Measurements from ENCODE around the gene HOXA3. TPM values are rescaled to one million over a fixed set of nuclear protein-coding genes. Genes with fewer than 3 reads are reported as not detected.
A peak's percentile ranks its signal among the peaks of the same experiment; 100 is the strongest.

HOXA3 gene
- total RNA-seq (2014; rRNA removed; shearing (Covaris generic)): 12.0 and 12.2 TPM in 2 replicates

DNA sequence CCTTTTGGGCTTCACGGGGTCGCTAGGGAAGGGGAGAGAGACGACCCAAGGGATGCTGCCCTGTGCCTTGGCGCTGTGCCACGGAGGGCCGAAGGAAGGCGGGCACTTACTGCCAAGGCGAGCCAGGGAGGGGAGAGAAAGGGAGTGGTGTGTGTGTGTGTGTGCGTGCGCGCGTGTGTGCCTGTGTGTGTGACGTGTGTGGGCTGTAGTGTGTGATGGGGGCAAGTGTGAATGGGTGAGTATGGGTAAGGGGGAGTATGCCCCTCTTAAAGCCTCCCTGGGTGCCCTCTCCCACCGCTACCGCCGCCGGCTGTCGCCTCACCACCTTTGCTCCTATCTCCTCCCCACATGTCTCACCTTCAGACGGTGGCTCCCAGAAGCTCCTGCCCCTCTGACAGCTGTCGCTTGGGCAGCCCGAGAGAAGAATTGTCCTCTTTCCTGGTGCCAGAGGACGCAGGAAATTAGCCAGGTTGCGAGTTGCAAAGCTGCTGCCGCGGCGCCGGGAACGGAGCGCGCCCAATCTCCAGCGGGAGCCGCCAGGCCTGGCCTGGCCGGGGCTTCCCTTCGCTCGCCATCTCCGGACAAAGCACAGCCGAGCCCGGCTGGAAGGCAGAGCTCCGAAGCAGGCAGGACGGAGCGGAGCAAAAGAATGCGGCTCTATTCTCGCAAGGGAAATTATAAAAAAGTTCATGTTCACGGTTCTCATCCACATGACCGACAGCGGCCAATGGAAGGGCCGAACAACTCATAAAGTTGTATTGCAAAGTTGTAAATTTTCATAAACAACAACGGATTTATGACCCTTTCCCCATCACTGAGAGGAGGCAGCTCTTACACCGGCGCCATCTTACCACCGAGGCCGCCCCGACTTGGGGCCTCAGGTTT, at the start of gene HOXA3:
Gene HOXA3, minus strand, starts transcription at position 653 of the 885 bp plus-strand sequence. CDS start 41,943 bp downstream, outside the sequence.
- DNase-seq: no peak
- Histone ChIP-seq H3K36me3 (no peaks in the 10 kb centered on the region), H3K27ac (no peak within 1 kb of the TSS), H3K9me3 (replicated peaks) (no peaks in the 10 kb centered on the region), H3K4me1 (peaks cover 3% of the 10 kb centered on the region; the same call in 1 of the 2 replicates), H3K27me3 (no peaks in the 10 kb centered on the region), H3K4me3 (peak within 1 kb of the TSS; percentile 64)

DNA sequence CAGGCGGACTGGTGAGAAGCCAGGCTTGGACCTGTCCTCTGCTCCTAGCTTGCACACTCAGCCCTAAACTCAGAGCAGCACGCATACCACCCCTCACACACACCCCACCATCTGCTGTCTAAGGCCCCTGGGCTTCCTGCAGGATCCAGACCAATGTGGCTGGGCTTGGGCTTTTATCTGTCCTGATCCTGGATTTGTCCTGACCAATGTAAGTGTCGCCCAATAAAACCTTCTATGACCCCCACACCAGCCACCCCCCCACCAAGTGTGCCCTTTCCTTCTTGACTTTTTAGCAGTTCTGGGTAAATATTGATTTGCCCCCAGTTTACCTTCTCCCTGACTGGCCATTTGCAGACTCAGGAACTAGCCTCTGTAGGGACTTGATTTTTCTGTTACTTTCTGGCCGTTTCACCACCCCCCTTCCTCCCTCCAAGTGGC, 49.2 kb upstream of the HOXA3 start:
- Histone ChIP-seq H3K9me3 (replicated peaks) (no peaks in the 10 kb centered on the region), H3K36me3 (no peaks in the 10 kb centered on the region), H3K4me3 (no peak overlapping the region; the same call in 1 of the 2 replicates), H3K27me3 (no peaks in the 10 kb centered on the region), H3K4me1 (no peaks in the 10 kb centered on the region; the same call in 1 of the 2 replicates), H3K27ac (no peak overlapping the region)
- DNase-seq: no peak

DNA sequence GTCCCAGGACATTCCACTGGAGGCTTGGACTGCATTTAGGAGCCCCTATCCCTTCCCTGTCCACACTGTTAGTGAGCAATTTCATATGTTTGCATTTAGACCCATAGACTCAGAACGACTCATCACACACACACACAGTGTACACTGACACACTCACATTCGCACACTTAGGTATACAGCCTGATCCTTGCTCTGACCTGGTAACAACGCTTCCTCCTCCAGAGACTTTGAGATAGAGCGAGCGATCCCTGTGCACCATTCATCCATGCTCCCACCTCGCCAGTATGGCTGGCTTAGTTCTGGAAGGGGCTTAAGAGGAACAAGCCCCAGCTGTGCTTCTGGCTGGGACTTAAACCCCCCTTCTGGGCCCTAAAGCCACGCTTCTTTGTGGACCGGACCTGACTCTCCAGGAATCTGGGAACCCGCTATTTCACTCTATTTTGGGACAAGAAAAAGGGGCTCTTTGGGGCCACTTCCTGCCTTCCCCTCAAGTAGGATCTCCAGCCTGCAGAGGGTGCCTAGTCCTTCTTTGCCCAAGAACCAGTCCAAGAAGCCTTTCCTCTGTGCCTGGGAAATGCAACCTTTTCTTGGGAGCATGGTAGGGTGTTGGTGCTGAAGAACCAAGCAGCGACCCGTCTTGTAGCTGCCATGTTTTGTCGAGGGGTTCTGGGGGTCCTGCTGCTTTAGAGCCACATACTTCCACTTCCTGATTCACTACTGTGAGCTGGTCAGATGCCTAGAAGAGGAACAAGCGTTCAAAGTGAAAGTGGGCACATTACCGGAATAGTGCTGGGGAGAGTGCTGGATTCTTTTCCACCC, 48.6 kb upstream of the HOXA3 start:
- H3K36me3 ChIP-seq: no peaks in the 10 kb centered on the region
- H3K27ac ChIP-seq: no peak overlapping the region
- no peaks in the 10 kb centered on the region for H3K9me3 ChIP-seq (replicated peaks)
- H3K27me3 ChIP-seq: no peaks in the 10 kb centered on the region
- DNase-seq: peak in 1 of 2 experiments; percentile 48
- H3K4me3 ChIP-seq: peak overlapping the region; percentile 87
- no peaks in the 10 kb centered on the region; the same call in 1 of the 2 replicates for H3K4me1 ChIP-seq

DNA sequence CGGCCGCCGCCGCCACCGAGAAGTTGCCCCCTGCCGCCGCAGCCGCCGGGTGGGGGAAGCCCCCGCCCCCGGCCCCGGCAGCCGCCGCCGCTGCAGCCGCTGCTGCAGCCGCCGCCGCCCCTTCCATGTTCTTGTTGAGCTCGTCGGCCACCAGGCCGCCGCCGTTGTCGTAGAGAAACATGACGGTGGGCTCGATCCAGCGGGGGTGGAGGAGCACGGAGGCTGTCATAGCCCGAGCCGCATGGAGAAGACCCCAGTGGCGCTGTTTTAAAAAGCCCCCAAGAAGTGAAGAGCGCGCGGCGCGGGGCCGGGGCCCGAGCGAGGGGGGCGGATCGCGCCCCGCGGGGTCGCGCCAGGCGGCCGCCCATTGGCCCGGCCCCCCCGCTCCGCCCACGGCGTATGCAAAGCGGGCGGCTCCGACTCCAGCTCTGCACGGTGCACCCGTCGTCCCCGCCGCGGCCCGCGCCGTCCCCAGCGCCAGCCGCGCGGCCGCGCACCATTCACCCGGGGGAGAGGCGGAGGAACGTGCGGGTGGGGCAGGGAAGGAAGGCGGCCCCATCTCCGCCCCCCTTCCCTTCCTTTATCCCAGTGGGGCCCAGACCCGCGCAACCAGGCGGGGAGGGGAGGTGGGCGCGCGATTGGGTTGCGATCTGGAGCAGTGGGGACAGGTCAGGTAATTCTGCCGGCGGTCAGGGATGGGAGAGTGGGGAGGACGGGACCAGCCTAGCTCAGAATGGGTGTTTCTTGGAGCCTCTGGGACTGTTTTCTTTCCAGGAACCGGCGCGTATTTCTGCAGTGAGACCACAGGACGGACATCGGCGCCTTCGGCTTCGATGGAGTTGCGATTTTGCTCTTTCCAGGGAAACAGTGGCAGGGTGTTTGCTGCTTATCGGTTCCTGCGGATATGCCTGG, 47.7 kb upstream of the HOXA3 start, which contains the start of gene HOXA13:
Gene HOXA13, minus strand, starts transcription at position 243 of the 912 bp plus-strand sequence. Its CDS starts 14 bp downstream, at position 229.
- Histone ChIP-seq H3K27me3 (no peaks in the 10 kb centered on the region), H3K4me3 (peak within 1 kb of the TSS; percentile 87), H3K9me3 (replicated peaks) (no peaks in the 10 kb centered on the region), H3K4me1 (no peaks in the 10 kb centered on the region; the same call in 1 of the 2 replicates), H3K27ac (no peak within 1 kb of the TSS), H3K36me3 (no peaks in the 10 kb centered on the region)
- DNase-seq: peak; percentile 81 to 87

DNA sequence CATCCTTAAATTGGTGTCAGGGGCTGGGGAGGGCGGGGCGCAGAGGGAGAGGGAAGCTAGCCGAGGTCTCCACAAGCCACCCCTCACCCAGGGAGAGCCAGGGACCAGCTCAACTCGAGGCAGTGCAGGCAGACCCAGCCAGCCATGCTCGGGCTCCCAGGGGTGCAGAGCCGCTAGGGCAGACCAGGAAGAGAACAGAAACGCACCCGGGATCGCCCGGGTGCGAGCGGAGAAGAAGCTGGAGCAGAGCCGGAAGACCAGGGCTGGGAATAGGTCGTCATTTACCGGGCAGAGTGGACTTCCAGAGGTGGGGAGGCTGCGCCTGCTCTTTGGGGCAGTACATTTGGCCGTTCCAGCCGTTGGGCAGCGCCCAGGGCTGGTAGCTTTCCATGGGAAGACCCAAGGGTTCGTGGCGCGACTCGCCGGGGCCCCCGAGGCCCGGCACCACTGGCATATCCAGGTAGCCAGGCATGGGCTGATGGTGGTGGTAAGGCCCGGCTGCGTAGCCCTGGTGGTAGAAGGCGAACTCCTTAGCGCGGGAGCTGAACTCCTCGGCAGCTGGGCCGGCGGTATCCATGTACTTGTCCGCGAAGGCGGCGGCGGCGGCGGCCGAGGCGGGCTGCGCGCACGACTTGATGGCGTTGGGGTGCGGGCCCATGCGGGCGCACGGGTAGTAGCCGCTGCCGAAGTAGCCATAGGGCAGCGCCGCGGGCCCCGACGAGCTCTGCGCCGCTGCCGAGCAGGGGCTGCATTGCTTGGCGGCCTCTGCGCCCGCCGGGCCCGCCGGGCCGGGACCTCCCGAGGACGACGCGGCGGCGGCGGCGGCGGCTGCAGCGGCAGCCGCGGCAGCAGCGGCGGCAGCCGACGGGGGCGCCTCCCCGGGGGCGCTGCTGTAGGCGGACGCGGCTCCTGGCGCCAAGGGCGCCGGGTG, 46.8 kb upstream of the HOXA3 start:
- Histone ChIP-seq H3K36me3 (no peaks in the 10 kb centered on the region), H3K9me3 (replicated peaks) (no peaks in the 10 kb centered on the region), H3K4me1 (no peaks in the 10 kb centered on the region; the same call in 1 of the 2 replicates), H3K4me3 (peak overlapping the region; percentile 87), H3K27me3 (no peaks in the 10 kb centered on the region), H3K27ac (no peak overlapping the region)
- DNase-seq: peak; percentile 50 to 52

DNA sequence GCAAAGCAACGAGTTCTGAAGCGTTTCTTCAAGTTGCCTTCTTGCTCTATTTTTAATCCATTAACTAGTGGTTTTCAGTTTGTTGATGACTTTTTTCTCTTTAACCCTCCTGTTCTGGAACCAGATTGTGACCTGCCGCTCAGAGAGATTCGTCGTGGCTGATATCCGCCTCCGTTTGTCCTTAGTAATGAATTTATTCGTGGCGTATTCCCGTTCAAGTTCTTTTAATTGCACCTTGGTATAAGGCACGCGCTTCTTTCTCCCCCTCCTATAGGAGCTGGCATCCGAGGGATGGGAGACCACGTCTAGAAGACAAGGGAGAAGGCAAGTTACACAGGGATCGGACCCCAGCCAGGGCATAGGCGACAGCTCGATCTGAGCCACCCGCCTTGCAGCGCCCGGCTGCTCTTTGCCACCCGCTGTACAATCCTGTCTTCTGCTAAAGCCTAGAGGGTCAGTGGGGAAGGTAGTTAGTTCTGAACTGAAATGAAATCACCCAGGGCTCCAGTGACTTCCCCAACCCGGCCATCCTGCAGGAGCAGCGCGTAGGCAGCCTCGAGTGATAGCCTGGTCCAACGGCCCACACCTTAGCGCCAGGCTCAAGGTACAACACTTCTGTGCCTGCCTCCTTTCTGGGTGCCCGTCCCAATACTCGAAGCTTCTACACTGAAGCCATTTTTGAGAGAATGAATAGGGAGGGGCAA, 45.9 kb upstream of the HOXA3 start:
- Histone ChIP-seq H3K4me3 (peak overlapping the region; percentile 87), H3K9me3 (replicated peaks) (no peaks in the 10 kb centered on the region), H3K27ac (no peak overlapping the region), H3K36me3 (no peaks in the 10 kb centered on the region), H3K27me3 (no peaks in the 10 kb centered on the region), H3K4me1 (no peaks in the 10 kb centered on the region; the same call in 1 of the 2 replicates)
- DNase-seq: no peak

DNA sequence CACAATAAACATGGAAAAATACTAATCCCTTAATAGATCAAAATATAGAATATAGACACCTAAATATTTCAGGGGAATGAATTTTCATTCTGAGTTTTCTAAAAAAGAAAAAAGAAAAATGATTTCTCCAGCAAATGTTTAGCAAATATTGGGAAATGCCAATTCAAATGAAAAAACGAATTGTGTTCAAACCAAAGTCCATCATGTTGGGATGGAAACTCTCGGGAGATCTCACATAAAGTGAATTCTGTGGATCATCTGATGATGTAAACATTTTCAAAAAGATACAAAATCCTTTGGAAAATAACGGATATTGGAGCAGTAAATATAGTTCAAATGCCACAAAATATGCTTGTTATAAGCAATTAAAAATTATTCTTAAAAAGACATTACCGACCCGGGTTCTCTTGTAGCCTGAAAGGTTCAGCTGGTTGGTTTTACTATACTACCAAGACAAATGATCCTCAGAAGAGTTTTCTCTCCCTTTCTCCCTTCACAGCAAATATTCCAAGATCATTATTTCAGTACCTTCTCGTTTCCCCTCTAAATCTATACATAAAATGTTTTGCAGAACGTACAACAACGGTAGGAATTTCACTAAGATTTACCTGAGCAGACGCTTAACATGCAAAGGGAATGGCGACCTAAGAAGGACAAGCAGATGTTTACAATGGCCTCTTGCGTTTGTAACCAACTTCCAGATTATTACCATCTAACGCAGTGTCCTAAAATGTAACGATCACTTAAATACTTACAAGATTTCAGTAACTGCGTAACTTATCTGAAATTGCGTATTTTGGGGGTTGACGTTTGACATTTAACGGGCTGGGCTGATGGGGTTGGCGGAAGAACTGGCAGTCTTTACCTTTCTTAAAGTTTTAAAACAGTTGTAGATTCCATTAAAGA, 45.0 kb upstream of the HOXA3 start:
- H3K27me3 ChIP-seq: no peaks in the 10 kb centered on the region
- no peak for DNase-seq
- no peaks in the 10 kb centered on the region for H3K9me3 ChIP-seq (replicated peaks)
- no peaks in the 10 kb centered on the region for H3K36me3 ChIP-seq
- H3K27ac ChIP-seq: no peak overlapping the region
- no peak overlapping the region for H3K4me3 ChIP-seq
- H3K4me1 ChIP-seq: no peaks in the 10 kb centered on the region; the same call in 1 of the 2 replicates

DNA sequence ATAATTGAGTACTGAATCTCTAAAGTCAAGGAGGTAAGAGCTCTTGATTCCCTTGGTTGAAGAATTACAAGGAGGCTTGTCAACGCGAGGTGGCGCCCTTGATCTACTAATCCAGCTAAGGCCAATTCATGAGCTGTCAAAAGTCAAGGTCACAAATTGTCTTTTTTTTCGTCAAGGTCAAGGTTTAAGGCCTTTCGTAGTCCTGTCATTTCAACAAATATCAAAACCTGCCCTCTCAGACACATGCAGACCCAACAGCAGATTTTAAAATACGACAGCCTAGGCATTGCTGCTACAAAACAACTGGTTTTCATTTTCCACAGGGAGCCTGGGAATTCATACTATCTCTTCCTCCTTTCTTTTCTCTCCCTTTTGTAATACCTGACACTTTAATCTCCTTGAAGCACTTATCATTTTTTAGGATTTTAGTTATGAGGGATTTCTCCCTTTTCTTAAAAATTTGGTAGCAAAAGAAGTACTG, 43.9 kb upstream of the HOXA3 start:
- DNase-seq: peak; percentile 69 to 88
- H3K9me3 ChIP-seq (replicated peaks): no peaks in the 10 kb centered on the region

DNA sequence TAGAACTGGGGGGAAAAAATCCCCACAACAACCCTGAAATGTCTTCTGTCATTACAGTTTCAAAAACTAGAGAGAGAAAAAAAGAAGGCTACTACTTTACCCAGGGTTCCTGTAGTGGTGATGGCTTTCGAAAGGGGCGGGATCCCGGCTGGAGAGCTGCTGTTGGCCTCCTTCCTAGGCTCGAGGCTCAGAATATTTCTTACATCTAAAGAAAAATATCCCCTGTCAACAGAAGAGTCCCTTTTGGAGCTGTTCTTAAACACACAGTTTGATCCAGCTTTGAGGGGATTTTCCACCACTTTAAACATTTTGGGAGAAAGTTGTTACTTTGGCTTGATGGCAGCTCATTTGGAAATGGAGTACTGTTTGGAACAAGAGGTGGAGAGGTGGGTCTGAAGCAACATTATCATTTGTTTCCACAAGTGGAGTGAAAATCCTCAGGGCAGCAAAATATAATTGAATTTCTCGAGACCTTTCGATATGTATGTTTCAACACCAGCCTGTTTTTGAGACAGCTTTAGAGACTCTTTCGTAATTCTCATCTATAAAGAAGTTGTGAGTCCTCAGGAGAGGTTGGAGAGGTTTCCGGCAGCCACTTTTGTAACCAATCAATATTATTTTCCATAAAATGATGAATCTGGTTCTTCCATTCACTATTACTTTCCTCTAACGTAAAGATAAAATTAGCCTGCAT, 42.5 kb upstream of the HOXA3 start:
- Histone ChIP-seq H3K4me1 (no peaks in the 10 kb centered on the region), H3K27ac (no peak overlapping the region), H3K27me3 (no peaks in the 10 kb centered on the region), H3K36me3 (no peaks in the 10 kb centered on the region), H3K9me3 (replicated peaks) (no peaks in the 10 kb centered on the region), H3K4me3 (no peak overlapping the region)
- DNase-seq: no peak

More for the DNA sequence above, 43.9 kb upstream of the HOXA3 start:
- Histone ChIP-seq H3K4me1 (no peaks in the 10 kb centered on the region; the same call in 1 of the 2 replicates), H3K4me3 (no peak overlapping the region), H3K27ac (no peak overlapping the region), H3K27me3 (no peaks in the 10 kb centered on the region), H3K36me3 (no peaks in the 10 kb centered on the region)

DNA sequence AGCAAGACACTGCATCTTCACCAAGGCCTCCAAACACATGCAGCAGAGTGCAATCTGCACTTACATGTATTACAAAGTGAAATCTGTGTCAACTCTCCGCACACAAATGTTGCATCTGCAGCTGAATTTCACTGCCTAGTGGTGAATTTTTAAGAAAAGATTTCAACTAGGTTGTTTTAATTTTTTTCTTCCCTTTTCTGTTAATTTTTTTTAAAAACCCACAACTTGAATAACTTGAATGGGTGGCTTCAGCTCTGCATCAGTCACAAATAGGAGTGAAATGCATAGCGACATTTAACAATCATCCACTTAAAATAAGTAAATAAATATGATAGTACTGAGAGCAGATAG, 41.6 kb upstream of the HOXA3 start:
- Histone ChIP-seq H3K4me1 (no peaks in the 10 kb centered on the region), H3K27ac (no peak overlapping the region), H3K9me3 (replicated peaks) (no peaks in the 10 kb centered on the region), H3K4me3 (no peak overlapping the region), H3K36me3 (no peaks in the 10 kb centered on the region), H3K27me3 (no peaks in the 10 kb centered on the region)
- DNase-seq: no peak

DNA sequence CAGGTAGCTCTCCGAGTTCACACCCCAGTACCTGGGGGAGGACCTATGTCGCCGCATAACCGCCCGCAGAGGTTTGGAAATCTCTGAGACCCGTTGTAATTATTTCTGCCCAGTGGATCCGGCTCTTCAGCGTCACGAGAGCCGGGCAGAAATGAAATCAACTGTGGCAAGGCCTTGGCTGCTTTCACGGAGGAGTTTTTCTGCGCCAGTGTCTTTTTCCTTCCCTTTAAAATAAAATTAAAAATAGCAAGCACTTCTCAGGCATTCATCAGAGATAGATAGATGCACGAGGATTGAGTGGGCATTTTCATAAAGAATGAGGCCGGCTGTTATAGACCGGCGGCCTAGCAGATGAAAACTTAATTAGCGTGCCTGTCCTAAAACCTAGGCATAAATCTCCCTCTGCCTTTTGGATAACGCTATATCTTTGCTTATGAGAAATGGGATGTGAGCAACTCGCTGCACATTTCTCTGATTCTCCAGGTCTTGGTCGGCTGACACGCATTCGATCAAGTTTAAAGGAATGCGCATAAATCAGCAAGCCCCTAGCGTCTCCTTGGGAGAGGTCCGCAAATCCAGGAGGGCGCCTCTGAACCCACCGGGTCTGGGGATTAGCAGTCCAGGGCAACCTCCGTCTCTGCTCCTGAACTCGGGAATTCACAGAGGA, 41.1 kb upstream of the HOXA3 start:
- Histone ChIP-seq H3K27me3 (no peaks in the 10 kb centered on the region), H3K4me1 (no peaks in the 10 kb centered on the region), H3K27ac (no peak overlapping the region), H3K9me3 (replicated peaks) (no peaks in the 10 kb centered on the region), H3K36me3 (no peaks in the 10 kb centered on the region), H3K4me3 (no peak overlapping the region)
- no peak for DNase-seq
